K562 (cell line): Measurements from ENCODE around the gene PALM3. TPM values are rescaled to one million over a fixed set of nuclear protein-coding genes. Genes with fewer than 3 reads are reported as not detected.
A peak's percentile ranks its signal among the peaks of the same experiment; 100 is the strongest.

Experiments
- ATF6 ChIP-seq: sonication (generic); formaldehyde crosslinking; IDR thresholded peaks from 2 replicates; pipeline ENCODE4 v1.4.0; 2020; ENCODE audit warnings: mild to moderate bottlenecking, missing genetic modification reagents
- BCOR ChIP-seq: fragments of 450-650 bp; IDR thresholded peaks from 2 replicates; pipeline ENCODE4 v1.6.1; 2016
- CAMTA2 ChIP-seq: fragments of 250-450 bp; sonication (Bioruptor Pico); conservative IDR thresholded peaks from 2 replicates; pipeline ENCODE4 v1.5.1; 2022
- CC2D1A ChIP-seq: fragments of 450-650 bp; IDR thresholded peaks from 2 replicates; pipeline ENCODE4 v1.6.1; 2017; ENCODE audit warnings: mild to moderate bottlenecking
- CCAR2 ChIP-seq: fragments of 200-400 bp; formaldehyde crosslinking; IDR thresholded peaks from 2 replicates; pipeline ENCODE4 v1.6.1; 2017; ENCODE audit warnings: mild to moderate bottlenecking, low read depth, low read length
- CTBP1 ChIP-seq: fragments of 450-650 bp; IDR thresholded peaks from 2 replicates; pipeline ENCODE4 v1.6.1; 2016; ENCODE audit warnings: borderline replicate concordance
- FOXA1 ChIP-seq: fragments of 450-650 bp; IDR thresholded peaks from 2 replicates; pipeline ENCODE4 v1.6.1; 2016; ENCODE audit warnings: mild to moderate bottlenecking, borderline replicate concordance
- MEF2D ChIP-seq: conservative IDR thresholded peaks from 2 replicates; pipeline ENCODE4 v1.6.1; 2016; ENCODE audit warnings: low read depth, missing genetic modification characterization, missing compliant biosample characterization
- MYC ChIP-seq, 2 experiments: fragments of 250-450 bp in 1 of 2; sonication (Bioruptor Pico) in 1 of 2; IDR thresholded peaks; 2 replicates each; pipeline versions ENCODE4 v1.5.1 to v1.6.1; 2012 to 2021; ENCODE audit warnings: low read depth in 2 of 2, borderline replicate concordance in 1 of 2, improper control_type of control experiment in 1 of 2, low read length in 1 of 2, mild to moderate bottlenecking in 1 of 2, moderate library complexity in 1 of 2
- NR2C2 ChIP-seq, 2 experiments: fragments of 200-800 bp in 1 of 2; sonication (Bioruptor generic) in 1 of 2; sonication (generic) in 1 of 2; formaldehyde crosslinking in 1 of 2; IDR thresholded peaks; 2 replicates each; pipeline versions ENCODE4 v1.6.1 to v1.8.0; 2016 to 2022; ENCODE audit warnings: mild to moderate bottlenecking in 1 of 2, missing compliant biosample characterization in 1 of 2, missing genetic modification characterization in 1 of 2, missing genetic modification reagents in 1 of 2
- PHF21A ChIP-seq: fragments of 450-650 bp; IDR thresholded peaks from 2 replicates; pipeline ENCODE4 v1.6.1; 2017; ENCODE audit warnings: low read depth, borderline replicate concordance
- PRDM10 ChIP-seq: fragments of 450-650 bp; IDR thresholded peaks from 2 replicates; pipeline ENCODE4 v1.6.1; 2018; ENCODE audit not compliant: partially characterized antibody
- RBBP5 ChIP-seq: fragments of 200-600 bp; sonication (generic); IDR thresholded peaks from 2 replicates; pipeline ENCODE4 v1.6.1; 2012; ENCODE audit warnings: borderline replicate concordance, mild to moderate bottlenecking, low read length, control low read depth, inconsistent platforms; ENCODE audit not compliant: insufficient read depth, poor library complexity, severe bottlenecking
- SMAD2 ChIP-seq: fragments of 150-350 bp; IDR thresholded peaks from 2 replicates; pipeline ENCODE4 v1.6.1; 2014; ENCODE audit warnings: low read depth, mild to moderate bottlenecking, low read length
- STAT5A ChIP-seq: IDR thresholded peaks from 2 replicates; pipeline ENCODE4 v1.6.1; 2012; ENCODE audit warnings: low read length, inconsistent platforms, borderline replicate concordance
- TGIF2 ChIP-seq: sonication (generic); formaldehyde crosslinking; IDR thresholded peaks from 2 replicates; pipeline ENCODE4 v1.8.1; 2022; ENCODE audit warnings: mild to moderate bottlenecking, missing genetic modification reagents, moderate library complexity
- TOE1 ChIP-seq, 2 experiments: fragments of 450-650 bp in 1 of 2; sonication (generic) in 1 of 2; formaldehyde crosslinking in 1 of 2; IDR thresholded peaks; 2 replicates each; pipeline versions ENCODE4 v1.7.1 to v1.8.0; 2016 to 2022; ENCODE audit warnings: borderline replicate concordance in 2 of 2, mild to moderate bottlenecking in 2 of 2, antibody characterized with exemption in 1 of 2, inconsistent platforms in 1 of 2, low read depth in 1 of 2, missing genetic modification reagents in 1 of 2, moderate library complexity in 1 of 2
- ZNF12 ChIP-seq: sonication (generic); formaldehyde crosslinking; IDR thresholded peaks from 2 replicates; pipeline ENCODE4 v1.4.0; 2020; ENCODE audit warnings: mild to moderate bottlenecking, missing genetic modification reagents
- ZNF395 ChIP-seq: fragments of 200-800 bp; sonication (Bioruptor generic); IDR thresholded peaks from 2 replicates; pipeline ENCODE4 v1.6.1; 2017; ENCODE audit warnings: missing genetic modification characterization, missing compliant biosample characterization
- polyA plus RNA-seq, 8 experiments: library from polyadenylated mRNA; depleted of rRNA in 4 of 8; stranded (reverse) in 5 of 8; unstranded in 3 of 8; fragments of >200 nt; fragmentation: Nextera tagmentation in 2 of 8; fragmentation: Illumina TruSeq in 1 of 8; extraction: Ambion mirVana in 2 of 8; extraction: Trizol in 1 of 8; gene quantifications; 2 replicates each; pipeline versions ENCODE4 v1.2.1 to v1.2.3, GENCODE V29; 2011 to 2014; ENCODE audit warnings: inconsistent platforms in 1 of 8, missing spikeins in 1 of 8
- total RNA-seq, 7 experiments: library from RNA; depleted of rRNA in 6 of 7; stranded (reverse); fragments of >200 nt in 6 of 7; fragmentation: Illumina TruSeq in 2 of 7; extraction: Trizol in 2 of 7; gene quantifications; 2 replicates each; pipeline versions ENCODE4 v1.2.1 to v1.2.3, GENCODE V29; 2011 to 2021; ENCODE audit warnings: low replicate concordance in 1 of 7

Gene PALM3
- total and polyA plus RNA-seq, 9 of the 15 experiments (the other 6 are each of a cell fraction or from before 2014, with no cell fraction given) = 0.07 to 9.3 (median 3.3) TPM

- TF ChIP-seq PHF21A = no peak
- no peak for TF ChIP-seq NR2C2 (CRISPR knock-in tag; IDR thresholded peaks at IDR 0.05)
- peak; percentile 49; the same call in 1 of the 2 replicates for TF ChIP-seq NR2C2 (tag; IDR thresholded peaks at IDR 0.05)
- peak; percentile 78 for TF ChIP-seq RBBP5
- TF ChIP-seq STAT5A = no peak
- TF ChIP-seq MYC (IDR thresholded peaks at IDR 0.05; ENCODE audit: low read depth, low read length) = peak; percentile 67
- no peak for TF ChIP-seq MYC (CRISPR knock-in tag; IDR thresholded peaks at IDR 0.05; ENCODE audit: borderline replicate concordance, low read depth)
- TF ChIP-seq ZNF12 = peak; percentile 82; the same call in 1 of the 2 replicates
- no peak for TF ChIP-seq CAMTA2
- TF ChIP-seq FOXA1 = no peak
- no peak for TF ChIP-seq SMAD2
- TF ChIP-seq BCOR = peak; percentile 34; the same call in 1 of the 2 replicates
- TF ChIP-seq ZNF395 = 0 out of 2 replicates have a peak, but pooled peaks have one; percentile 26
- peak; percentile 42; the same call in 1 of the 2 replicates for TF ChIP-seq CTBP1
- TF ChIP-seq CC2D1A = peak; percentile 72
- peak; percentile 12; the same call in 1 of the 2 replicates for TF ChIP-seq TOE1 (IDR thresholded peaks at IDR 0.05; ENCODE audit: borderline replicate concordance)
- no peak for TF ChIP-seq TOE1 (CRISPR knock-in tag; IDR thresholded peaks at IDR 0.05; ENCODE audit: borderline replicate concordance, low read depth)
- TF ChIP-seq MEF2D (tag) = no peak
- TF ChIP-seq ATF6 (CRISPR knock-in tag) = peak; percentile 69; the same call in 1 of the 2 replicates
- no peak for TF ChIP-seq CCAR2
- peak; percentile 37 for TF ChIP-seq PRDM10
- no peak for TF ChIP-seq TGIF2 (CRISPR knock-in tag)
These were observed 30.0 kb downstream of the PALM3 start, which contains the start of gene IL27RA (continued) for GRCh38 chr19:14031719-14032480.
